CD4-positive, alpha-beta T cell (primary cell): ENCODE measurements around the gene RFC2. TPM values are rescaled to one million over a fixed set of nuclear protein-coding genes. Genes with fewer than 3 reads are reported as not detected.

Experiments
- ATAC-seq: fragments of 200-7000 bp; cut with Tn5 transposase; one replicate; pipeline ENCODE4 v1.10.0; 2022; ENCODE audit warnings: mild to moderate bottlenecking; ENCODE audit not compliant: poor library complexity
- CTCF ChIA-PET: fragments of 350-600 bp; sonication (Branson Sonifier 250); formaldehyde crosslinking; loops from one replicate; lab custom pipeline; 2021; ENCODE audit warnings: antibody characterized with exemption, inconsistent platforms; lab: Charles Lee
- POLR2A ChIA-PET: fragments of 350-600 bp; sonication (Branson Sonifier 250); formaldehyde crosslinking; loops from one replicate; lab custom pipeline; 2021; ENCODE audit warnings: antibody characterized with exemption, inconsistent platforms; lab: Charles Lee
- DNase-seq, 14 experiments: peaks; one replicate each; pipeline ENCODE4 v3.0.0-alpha.2; 2013 to 2020; ENCODE audit warnings: mixed read lengths in 2 of 14
- H3K27ac ChIP-seq, 2 donors: one replicate each; pipeline versions ENCODE4 v1.5.1 to v1.7.0; 2013; ENCODE audit warnings: low read length in 2 of 2, low read depth in 1 of 2, mild to moderate bottlenecking in 1 of 2
- H3K27me3 ChIP-seq, 2 experiments: 1 replicate in 1 of 2; 2 replicates in 1 of 2; pipeline versions ENCODE4 v1.6.1 to v1.7.0; 2013; ENCODE audit warnings: low read length in 2 of 2, control low read depth in 1 of 2, mild to moderate bottlenecking in 1 of 2, moderate library complexity in 1 of 2; ENCODE audit not compliant: insufficient read depth in 2 of 2, control insufficient read depth in 1 of 2
- H3K36me3 ChIP-seq: one replicate; pipeline ENCODE4 v1.6.1; 2013; ENCODE audit warnings: low read length, control low read depth; ENCODE audit not compliant: insufficient read depth
- H3K4me1 ChIP-seq: one replicate; pipeline ENCODE4 v1.6.1; 2013; ENCODE audit warnings: low read length, control low read depth; ENCODE audit not compliant: insufficient read depth
- H3K4me3 ChIP-seq: one replicate; pipeline ENCODE4 v1.5.1; 2013; ENCODE audit warnings: mild to moderate bottlenecking, low read length, moderate library complexity
- H3K9me3 ChIP-seq, 2 experiments: 1 replicate in 1 of 2; 2 replicates in 1 of 2; pipeline versions ENCODE4 v1.6.1 to v1.7.0; 2013; ENCODE audit warnings: low read length in 2 of 2, mild to moderate bottlenecking in 2 of 2, control low read depth in 1 of 2, moderate library complexity in 1 of 2; ENCODE audit not compliant: control insufficient read depth in 1 of 2, insufficient read depth in 1 of 2
- H3K27ac Mint-ChIP-seq: one replicate; pipeline ENCODE4 v1.8.0; 2020; ENCODE audit warnings: mixed read lengths
- H3K27me3 Mint-ChIP-seq: one replicate; pipeline ENCODE4 v1.8.0; 2021; ENCODE audit warnings: mixed read lengths
- H3K36me3 Mint-ChIP-seq: one replicate; pipeline ENCODE4 v1.8.0; 2021; ENCODE audit warnings: low read depth, mixed read lengths
- H3K4me1 Mint-ChIP-seq: one replicate; pipeline ENCODE4 v1.8.0; 2021; ENCODE audit warnings: low read depth, mixed read lengths
- H3K4me3 Mint-ChIP-seq: one replicate; pipeline ENCODE4 v1.8.0; 2020; ENCODE audit warnings: mild to moderate bottlenecking, mixed read lengths
- H3K9me3 Mint-ChIP-seq: one replicate; pipeline ENCODE4 v1.8.0; 2020; ENCODE audit warnings: mixed read lengths
- CTCF ChIP-seq: fragments of 200-600 bp; IDR thresholded peaks from one replicate; pipeline ENCODE4 v1.8.0; 2022; ENCODE audit warnings: antibody characterized with exemption, mild to moderate bottlenecking
- intact Hi-C, 2 experiments: fragments of 100-400 bp; cut with DNase I in 1 of 2; cut with micrococcal nuclease in 1 of 2; formaldehyde crosslinking; loops; one replicate each; pipeline versions ENCODE4 v1.15.1 to v1.9.0; 2023 to 2025; cut with DNase I, micrococcal nuclease
- total RNA-seq, 174 experiments: library from RNA in 2 of 174; stranded (reverse) in 2 of 174; gene quantifications; one replicate each; pipeline ENCODE4 v1.2.3 and lab custom pipeline; 2021 to 2026

Gene RFC2
- total RNA-seq, 2 experiments from 2014 or later: 8.5 to 9.6 TPM

- no peak overlapping the region for H3K4me3 Mint-ChIP-seq
- no peaks in the 10 kb centered on the region for H3K4me1 Mint-ChIP-seq
- no peak overlapping the region for H3K27ac Mint-ChIP-seq
- Histone ChIP-seq H3K36me3 (peaks cover 51% of the 10 kb centered on the region), H3K27ac (no peak overlapping the region), H3K4me1 (peaks cover 3% of the 10 kb centered on the region), H3K27me3 (no peaks in the 10 kb centered on the region), H3K4me3 (no peak overlapping the region), H3K9me3 (no peaks in the 10 kb centered on the region)
- no peak for TF ChIP-seq CTCF
- no peak for ATAC-seq
- H3K27me3 Mint-ChIP-seq: no peaks in the 10 kb centered on the region
- ChIA-PET CTCF (no interaction called here), POLR2A (no interaction called here)
- intact Hi-C loops: no loop called here
- H3K9me3 Mint-ChIP-seq: no peaks in the 10 kb centered on the region
- peaks cover 65% of the 10 kb centered on the region for H3K36me3 Mint-ChIP-seq
- no peak for DNase-seq
These were observed 20.4 kb downstream of the RFC2 start for GRCh38 chr7:74233655-74234285.

- peak in 1 of 14 experiments; percentile 25 for DNase-seq
These were observed 23.0 kb downstream of the RFC2 start for GRCh38 chr7:74231232-74231590.

GRCh38 chr7:74230446-74231231, 23.6 kb downstream of the RFC2 start:
- TF ChIP-seq CTCF: no peak
- H3K9me3 Mint-ChIP-seq: no peaks in the 10 kb centered on the region
- intact Hi-C loops: no loop called here
- H3K4me1 Mint-ChIP-seq: no peaks in the 10 kb centered on the region
- no peaks in the 10 kb centered on the region for H3K27me3 Mint-ChIP-seq
- ATAC-seq (no peak), DNase-seq (peak in 2 of 14 experiments; percentile 28 to 41)
- H3K27ac Mint-ChIP-seq: no peak overlapping the region
- H3K4me3 ChIP-seq: no peak overlapping the region
- peaks cover 47% of the 10 kb centered on the region for H3K36me3 Mint-ChIP-seq
- peaks cover 6% of the 10 kb centered on the region for H3K4me1 ChIP-seq
- no peak overlapping the region for H3K4me3 Mint-ChIP-seq
- no peak overlapping the region for H3K27ac ChIP-seq
- H3K36me3 ChIP-seq: peaks cover 21% of the 10 kb centered on the region
- CTCF ChIA-PET: interaction anchor here (0.6 to 0.8 kb wide), 2 partner anchors 24 to 1967 kb away, joined by 3 read pairs; no protein-coding TSS in a partner anchor
- POLR2A ChIA-PET: no interaction called here
- H3K27me3 ChIP-seq: no peaks in the 10 kb centered on the region
- no peaks in the 10 kb centered on the region for H3K9me3 ChIP-seq

More at GRCh38 chr7:74231232-74231590, 23.0 kb downstream of the RFC2 start:
- ChIA-PET POLR2A (no interaction called here), CTCF (interaction anchor here (0.8 kb wide), 1 partner anchor 25 kb away, joined by 3 read pairs; no protein-coding TSS in a partner anchor)
- no peaks in the 10 kb centered on the region for H3K27me3 ChIP-seq
- Mint-ChIP-seq H3K27me3 (no peaks in the 10 kb centered on the region), H3K9me3 (no peaks in the 10 kb centered on the region), H3K36me3 (peaks cover 49% of the 10 kb centered on the region), H3K27ac (no peak overlapping the region), H3K4me3 (no peak overlapping the region), H3K4me1 (no peaks in the 10 kb centered on the region)
- intact Hi-C loops: no loop called here
- no peak overlapping the region for H3K4me3 ChIP-seq
- ATAC-seq: no peak
- H3K27ac ChIP-seq: no peak overlapping the region
- TF ChIP-seq CTCF: no peak
- H3K9me3 ChIP-seq: no peaks in the 10 kb centered on the region
- peaks cover 26% of the 10 kb centered on the region for H3K36me3 ChIP-seq
- peaks cover 6% of the 10 kb centered on the region for H3K4me1 ChIP-seq
